ENCODE measurements around the gene ARFGEF2.
A peak's percentile ranks its signal among the peaks of the same experiment; 100 is the strongest.

The ARFGEF2 gene

DNA sequence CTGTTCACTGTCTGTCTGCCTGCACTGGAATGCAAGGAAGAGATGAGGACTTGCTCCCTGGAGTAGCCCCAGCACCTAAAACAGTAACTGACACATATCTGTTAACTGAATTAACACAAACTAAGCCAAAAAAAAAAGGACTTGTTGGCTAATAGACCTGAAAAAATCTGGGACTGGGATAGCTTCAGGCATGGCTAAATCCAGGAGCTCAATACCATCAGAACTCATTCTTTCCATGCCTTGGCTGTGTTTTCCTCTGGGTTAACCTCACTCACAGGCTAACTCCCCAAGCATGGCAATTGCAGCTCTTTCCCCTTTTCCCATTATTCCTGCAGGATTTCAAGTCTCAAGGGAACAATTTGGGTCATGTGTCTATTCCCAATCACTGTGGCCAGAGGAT is 21.6 kb upstream of the ARFGEF2 start:
- no peak for DNase-seq

GRCh38 chr20:48901326-48901725 is 20.2 kb upstream of the ARFGEF2 start:
- DNase-seq, result no peak

- DNase-seq, result no peak
These were observed 17.8 kb upstream of the ARFGEF2 start for GRCh38 chr20:48903705-48904104.

GRCh38 chr20:48904566-48905296 is 16.8 kb upstream of the ARFGEF2 start:
- peak; percentile 94 for DNase-seq

GRCh38 chr20:48905297-48905647 is 16.2 kb upstream of the ARFGEF2 start:
- DNase-seq, result no peak

DNA sequence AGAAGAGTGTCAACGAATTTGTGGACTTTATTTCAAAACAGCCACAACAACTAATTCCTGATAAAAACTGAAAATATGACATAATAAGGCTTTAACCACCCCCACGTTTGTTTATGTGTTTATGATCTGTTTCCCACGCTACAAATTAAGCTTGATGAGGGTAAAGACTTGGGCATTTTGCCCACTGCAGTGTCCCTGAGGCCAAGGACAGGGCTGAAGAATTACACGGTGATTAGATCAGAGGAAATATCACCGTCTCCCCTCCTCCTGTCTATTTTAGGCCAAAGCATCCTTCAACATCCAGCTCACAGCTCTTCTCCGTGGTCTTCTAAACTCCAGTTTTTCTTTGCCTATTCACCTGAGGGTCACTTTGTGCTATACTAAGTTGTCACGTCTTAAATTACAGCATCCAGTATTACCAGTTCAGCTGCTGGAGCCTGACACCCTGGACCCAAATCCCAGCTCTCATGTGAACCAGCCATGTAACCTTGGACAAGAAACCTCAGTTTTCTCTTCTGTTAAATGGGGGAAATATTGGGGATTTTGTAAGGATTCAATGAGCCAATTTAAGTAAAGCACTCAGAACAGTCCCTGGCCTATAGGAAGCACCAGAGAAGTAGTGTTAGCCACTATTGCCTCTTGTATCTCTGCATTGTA is 15.2 kb upstream of the ARFGEF2 start:
- DNase-seq, result no peak

DNA sequence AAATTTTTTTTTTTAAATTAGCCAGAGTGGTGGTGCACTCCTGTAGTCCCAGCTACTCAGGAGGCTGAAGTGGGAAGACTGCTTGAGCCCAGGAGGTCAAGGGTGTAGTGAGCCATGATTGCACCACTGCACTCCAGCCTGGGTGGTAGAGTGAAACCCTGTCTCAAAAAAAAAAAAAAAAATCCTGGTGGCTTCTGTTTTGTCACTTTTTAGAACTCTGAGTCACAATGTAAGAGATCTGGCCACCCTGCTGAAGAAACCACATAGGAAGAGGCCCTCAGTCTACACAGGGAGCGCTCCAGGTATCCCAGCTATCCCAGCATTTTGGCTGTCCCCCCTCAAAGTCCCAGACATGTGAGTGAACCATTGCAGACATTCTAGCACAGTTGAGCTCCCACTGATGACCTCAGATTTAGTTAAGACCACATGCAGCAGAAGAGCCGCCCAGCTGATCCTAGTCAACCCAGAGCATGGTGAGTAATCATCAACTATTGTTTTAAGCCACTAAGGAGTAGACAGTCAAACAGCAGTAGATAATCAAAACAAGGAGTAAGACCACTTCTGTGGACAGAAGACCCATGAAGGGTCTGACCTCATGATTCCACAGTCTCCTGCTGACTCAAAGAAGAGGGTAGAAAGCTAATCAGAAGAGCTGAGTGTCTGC is 12.7 kb upstream of the ARFGEF2 start:
- DNase-seq, result no peak

- no peak for DNase-seq
These were observed 11.6 kb upstream of the ARFGEF2 start for GRCh38 chr20:48909910-48910309.

DNA sequence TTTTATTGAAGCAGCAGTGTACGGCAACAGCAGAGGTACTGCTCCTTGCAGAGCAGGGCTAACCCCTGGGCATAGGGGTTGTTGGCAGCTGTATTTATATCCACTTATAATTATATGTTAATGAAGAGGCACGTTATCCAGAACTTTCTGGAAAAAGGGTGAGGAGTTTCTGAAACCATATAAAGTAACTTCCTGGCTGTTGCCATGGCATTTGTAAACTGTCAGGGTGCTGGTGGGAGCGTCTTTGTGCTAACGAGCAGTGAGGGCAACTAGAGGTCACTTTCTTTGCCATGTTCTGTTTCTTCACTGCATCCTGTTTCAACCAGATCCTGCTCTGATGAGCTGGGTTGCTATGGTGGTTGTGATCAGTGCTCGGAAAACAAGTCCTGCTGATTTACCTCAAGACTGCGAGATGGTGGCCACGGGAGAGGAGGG is 11.1 kb upstream of the ARFGEF2 start:
- DNase-seq, result no peak

GRCh38 chr20:48912065-48912464 is 9.4 kb upstream of the ARFGEF2 start:
- peak; percentile 84 for DNase-seq

DNA sequence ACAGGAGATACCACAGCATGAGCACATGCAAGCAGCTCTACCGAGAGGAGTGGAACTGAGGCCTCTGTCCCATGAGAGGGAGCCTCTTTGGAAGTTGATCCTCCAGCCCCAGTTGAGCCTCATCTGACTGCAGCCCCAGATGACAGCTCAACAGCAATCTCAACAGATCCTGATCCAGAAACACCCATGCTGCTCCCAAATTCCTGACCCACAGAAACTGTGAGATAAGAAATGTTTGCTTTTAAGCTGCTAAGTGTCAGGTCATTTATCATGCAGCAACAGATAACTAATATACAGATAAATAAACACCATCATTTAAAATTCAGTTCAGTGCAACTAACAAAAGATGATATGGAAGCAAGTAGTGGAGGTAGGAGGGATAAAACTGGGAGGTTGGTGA is 4.8 kb upstream of the ARFGEF2 start:
- DNase-seq, result no peak

DNA sequence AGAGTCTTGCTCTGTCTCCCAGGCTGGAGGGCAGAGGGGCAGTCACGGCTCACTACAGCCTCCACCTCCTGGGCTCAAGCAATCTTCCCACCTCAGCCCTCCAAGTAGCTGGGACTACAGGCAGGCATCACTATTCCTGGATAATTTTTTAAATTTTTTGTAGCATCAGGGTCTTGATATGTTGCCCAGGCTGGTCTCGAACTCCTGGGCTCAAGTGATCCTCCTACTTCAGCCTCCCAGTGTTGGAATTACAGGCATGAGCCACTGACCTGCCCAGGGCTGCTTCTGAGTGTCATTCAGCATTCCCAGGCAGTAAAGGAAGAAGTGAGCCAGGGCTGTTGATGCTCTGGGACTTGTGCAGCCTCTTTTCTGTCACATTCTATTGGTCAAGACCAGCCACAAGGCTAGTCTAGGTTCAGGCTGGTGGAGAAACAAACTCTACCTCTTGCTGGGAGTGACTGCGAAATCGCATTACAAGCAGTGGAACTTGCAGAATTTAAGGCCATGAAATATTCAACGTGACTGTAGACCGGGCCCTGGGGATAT is 2.1 kb upstream of the ARFGEF2 start:
- no peak for DNase-seq

DNA sequence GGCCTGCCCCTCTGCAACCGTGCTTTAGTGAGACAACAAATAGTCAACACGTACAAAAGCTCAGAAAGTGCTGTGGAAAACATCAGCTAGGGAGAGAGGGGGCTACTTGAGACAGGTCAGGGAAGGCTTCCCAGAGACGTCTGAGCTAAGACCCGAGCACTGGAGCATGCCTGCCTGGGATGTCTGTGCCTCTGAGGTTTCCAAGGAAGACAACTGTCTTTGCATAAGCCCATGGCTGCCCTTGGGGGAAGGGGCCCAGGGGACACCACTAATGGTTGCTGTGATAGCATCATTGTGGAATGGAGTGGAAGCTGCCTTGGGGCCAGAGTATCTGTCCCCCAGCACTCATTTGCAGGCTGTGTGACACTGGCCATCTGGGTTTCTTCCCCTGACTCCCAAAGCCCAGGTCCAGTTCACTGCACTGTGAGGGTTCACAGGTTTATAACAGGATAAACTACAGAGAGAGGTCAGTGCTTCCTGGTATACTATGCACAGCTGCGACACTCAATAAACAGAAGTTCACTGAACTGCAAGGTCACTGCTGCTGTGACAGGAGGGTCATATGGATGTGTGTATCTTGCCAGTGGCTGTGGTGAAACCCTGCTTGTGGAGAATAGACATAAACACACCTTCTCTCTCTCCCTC is 1.5 kb upstream of the ARFGEF2 start:
- no peak for DNase-seq

- DNase-seq, result no peak
These were observed 864 bp upstream of the ARFGEF2 start for GRCh38 chr20:48920527-48921167.

DNA sequence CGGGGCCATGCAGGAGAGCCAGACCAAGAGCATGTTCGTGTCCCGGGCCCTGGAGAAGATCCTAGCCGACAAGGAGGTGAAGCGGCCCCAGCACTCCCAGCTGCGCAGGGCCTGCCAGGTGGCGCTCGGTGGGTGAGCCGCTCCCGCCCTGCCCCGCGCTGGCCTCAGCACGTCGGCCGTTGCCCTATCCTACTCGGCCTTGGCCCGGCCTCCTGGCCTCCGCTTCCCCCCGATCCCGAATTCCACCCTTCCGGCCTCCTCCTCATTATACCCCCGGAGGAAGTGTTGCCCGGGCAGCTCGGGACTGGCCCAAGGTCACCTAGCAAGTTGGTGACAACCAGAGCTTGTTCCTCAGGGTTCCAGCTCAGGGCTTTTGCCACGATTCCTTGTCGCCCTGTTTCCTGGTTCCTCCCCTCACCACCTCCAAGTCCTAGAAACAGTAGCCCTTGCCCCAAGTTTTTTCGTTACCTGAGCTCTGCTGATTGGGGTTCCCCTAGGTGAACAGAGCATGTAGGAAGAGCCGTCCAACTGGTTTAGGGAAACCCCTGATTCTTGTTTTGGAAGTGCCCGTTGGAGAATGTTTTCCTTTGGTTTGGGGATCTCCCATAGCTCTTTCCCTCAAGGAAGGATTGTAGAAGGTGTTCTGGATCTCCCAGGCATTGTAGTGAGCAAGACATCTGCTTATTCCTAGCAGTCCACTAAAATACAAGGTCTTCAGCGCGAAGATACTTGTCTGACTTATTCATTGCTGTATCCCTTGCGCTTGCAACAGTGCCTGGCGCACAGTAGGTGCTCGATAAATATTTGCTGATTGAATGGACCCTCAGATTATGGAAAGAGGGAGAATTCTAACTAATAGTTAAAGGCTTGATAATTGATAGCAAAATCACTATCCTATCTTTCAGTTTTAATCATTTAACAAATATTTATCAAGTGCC is 641 bp downstream of the ARFGEF2 start:
- peak; percentile 67 for DNase-seq

- no peak for DNase-seq
These were observed 1.7 kb downstream of the ARFGEF2 start for GRCh38 chr20:48923149-48923718.

- no peak for DNase-seq
These were observed 3.2 kb downstream of the ARFGEF2 start for GRCh38 chr20:48924756-48925109.

GRCh38 chr20:48926267-48926666 is 4.8 kb downstream of the ARFGEF2 start:
- DNase-seq, result no peak

- no peak for DNase-seq
These were observed 5.3 kb downstream of the ARFGEF2 start for GRCh38 chr20:48926821-48927220.

DNA sequence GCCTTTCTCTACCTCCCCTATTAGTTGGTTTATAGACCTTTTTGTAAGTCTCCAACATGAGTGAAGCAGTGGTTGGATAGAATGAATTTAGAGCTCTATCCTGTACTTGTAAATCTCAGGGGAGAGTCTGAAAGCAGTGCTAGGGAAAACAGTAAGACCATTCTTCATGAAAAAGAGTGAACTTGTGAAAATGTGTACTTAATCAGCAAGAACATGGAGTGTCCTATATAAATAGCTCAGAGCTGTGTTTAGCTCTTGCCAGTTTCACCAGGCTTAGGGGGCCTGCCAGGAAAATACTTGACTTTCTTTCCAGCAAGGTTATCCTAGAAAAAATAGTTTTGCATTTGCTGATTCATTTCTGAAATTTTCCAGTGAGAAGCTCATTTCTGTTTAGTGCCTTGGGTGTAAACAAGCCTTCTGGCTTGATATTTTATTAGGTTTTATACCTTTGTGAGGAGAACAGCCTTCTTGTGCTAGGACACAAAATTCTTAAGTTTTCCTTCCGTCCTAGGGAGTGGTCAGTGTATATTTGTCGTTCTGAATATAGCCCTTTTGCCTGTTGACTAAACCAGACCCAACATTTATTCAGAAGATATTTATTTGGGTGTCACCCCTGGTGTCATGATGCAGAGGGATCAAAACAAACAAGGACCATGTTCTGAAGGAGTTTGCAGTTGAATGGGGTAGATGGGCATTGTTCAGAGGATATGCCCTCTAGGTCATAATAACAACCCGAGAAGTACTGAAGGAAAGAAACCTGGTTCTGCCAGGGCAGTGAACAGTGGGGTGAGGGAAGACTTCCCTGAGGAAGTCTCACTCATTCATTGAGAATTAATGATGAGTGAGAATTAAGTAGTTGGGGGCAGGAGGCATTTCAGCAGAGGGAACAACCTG is 7.6 kb downstream of the ARFGEF2 start:
- DNase-seq, result no peak
